Kidney capillary endothelial cell (primary cell): ENCODE data around the gene ANKRD62.
"Not testable (repeated sequence)": the region's sequence is repeated elsewhere in the genome, so short reads cannot be mapped to it uniquely, and the experiment has no call there.

Source experiments
- DNase-seq: peaks from one replicate; pipeline ENCODE4 v3.0.0-alpha.2; 2018; ENCODE audit warnings: low spot score

The ANKRD62 gene

DNA sequence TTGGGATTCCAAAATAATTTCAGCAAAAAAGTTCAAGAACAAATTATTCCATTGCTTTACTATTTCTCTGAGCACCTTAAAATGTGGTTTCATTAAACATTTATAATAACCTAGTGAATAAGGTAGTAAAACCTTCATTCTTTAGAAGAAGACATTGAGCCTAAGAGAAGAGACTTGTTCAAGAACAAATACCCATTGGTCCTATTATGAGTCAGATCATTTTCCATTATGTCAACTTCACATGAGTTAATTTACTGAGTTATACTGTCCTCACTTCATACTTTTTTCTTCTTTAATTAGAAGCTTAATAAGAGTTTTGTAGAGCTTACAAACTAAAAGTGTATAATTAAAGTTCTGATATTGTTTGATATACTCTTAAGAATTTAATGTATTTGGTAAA lies 5.5 kb downstream of the ANKRD62 start:
- DNase-seq, result no peak

DNA sequence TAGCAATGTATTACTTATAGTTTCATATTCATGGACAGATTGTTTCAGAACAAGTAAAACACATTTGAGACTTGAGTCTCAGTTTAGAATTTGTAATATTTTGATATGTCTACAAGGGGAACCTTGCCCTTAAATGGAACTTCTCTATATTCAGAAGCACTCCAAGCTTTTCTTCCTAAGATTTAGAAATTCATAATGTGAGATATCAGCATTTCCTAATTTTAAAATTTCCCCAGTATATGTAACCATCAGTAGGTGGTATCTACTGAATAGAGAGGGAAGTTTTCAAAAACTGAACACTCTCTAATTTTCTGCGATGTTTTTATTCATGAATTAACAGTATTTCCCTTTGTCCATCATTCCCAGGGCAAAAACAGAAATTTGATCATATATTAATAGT lies 7.6 kb downstream of the ANKRD62 start:
- no peak for DNase-seq

DNA sequence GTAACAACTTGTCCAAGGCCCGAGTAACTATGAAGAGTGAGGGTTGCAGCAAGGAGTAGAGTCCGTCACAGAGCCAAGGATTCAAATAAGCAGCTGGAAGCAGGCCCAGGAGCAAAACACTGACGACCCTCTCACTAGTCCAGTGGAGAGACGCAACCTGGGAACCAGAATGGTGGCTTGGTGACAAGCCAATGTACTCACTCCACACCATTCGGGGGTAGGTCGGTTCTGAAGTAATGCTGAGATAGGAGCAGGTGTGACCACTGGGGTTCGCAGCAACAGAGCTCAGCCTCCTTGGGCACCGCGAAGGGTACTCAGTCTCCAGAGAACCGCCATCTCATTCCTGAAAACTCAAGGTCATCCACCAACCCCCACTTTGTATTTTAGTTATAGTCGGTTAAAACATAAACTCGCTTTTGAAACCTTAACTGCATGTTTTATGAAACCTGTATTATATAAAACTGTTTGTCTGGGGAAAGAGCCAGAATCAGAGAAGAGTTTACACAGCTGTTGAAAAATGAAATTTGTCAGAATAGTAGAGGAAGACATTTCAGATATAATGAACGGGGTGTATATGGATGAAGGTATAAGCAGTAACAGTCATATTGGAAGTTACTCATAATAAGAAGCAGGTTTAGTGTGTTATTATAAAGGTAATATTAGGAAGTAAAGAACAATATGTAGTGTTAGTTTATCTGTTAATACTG lies 8.6 kb downstream of the ANKRD62 start:
- DNase-seq, result no peak

DNA sequence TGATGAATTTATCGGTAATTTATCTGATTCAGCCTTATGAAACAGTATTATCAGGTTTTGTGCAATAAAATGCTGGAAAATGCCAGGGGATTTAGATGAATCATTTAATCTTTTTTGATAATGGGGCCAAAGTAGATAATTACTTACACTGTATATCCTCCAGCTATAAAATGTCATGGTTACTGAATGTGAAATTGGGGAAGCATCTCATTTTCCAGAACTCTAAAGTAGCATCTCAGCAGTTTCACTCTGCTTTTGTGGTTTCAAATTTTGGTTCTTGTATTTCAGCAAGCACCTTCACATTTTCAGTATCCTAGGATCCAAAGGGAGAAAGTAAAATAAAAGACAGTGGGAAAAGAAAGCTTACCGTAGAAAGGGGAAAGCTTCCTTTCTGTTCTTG lies 12.8 kb downstream of the ANKRD62 start:
- DNase-seq, result no peak

DNA sequence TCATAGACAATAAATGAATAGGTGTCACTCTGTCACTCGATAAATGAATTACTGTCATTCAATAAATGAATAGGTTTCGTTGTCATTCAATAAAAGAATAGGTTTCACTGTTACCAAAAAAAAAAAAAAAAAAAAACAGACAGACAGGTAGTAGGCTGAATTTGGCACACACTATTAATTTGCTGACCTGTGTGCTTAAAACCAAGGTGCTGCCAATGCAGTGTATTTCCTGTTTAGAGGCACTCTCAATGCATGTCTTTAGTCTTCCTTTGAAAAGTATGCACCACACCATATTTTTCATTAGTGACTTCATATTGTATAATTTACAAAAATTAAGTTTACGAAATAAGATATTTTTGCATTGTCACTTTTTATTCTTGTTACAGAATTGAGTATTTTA lies 16.2 kb downstream of the ANKRD62 start:
- no peak for DNase-seq

DNA sequence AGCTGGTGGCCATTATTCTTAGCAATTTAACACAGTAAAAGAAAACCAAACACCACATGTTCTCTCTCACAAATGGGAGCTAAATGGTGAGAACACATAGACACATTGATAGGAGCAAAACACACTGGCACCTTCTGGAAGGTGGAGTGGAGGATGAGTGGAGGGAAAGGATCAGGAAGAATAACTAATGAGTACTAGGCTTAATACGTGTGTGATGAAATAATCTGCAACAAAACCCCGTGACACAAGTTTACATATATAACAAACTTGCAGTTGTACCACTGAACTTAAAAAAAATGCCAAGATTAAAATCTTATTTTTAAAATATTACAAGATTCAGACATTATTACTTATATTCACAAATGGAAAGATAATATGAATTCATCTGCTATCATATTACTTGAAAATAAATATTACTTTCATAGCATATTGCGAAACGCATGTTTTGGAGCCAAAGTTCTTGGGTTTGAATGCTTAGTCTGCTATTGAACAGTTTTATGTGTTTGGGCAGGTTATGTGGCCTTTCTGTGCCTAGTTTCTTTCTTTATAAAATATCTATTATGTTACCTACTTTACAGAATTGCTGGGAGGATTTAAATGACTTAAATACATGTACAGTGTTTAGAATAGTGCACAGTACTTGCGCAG lies 20.5 kb downstream of the ANKRD62 start:
- DNase-seq, result no peak

DNA sequence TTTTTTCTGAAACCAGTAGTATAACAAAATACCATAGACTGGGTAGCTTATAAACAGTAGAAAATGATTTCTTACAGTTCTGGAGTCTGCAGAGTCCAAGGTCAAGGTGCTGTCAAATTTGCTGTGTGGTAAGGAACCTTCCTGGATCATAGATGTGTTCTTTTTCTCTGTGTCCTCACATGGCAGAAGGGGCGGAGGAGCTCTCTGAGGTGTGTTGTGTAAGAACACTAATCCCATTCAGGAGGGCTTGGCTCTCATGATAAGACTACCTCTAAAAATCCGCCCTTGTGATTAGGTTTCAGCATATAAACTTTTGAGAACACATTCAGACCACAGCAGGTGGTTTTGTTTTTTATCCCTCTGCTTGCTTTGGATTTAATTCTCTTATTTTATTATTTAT lies 25.7 kb downstream of the ANKRD62 start:
- no peak for DNase-seq

DNA sequence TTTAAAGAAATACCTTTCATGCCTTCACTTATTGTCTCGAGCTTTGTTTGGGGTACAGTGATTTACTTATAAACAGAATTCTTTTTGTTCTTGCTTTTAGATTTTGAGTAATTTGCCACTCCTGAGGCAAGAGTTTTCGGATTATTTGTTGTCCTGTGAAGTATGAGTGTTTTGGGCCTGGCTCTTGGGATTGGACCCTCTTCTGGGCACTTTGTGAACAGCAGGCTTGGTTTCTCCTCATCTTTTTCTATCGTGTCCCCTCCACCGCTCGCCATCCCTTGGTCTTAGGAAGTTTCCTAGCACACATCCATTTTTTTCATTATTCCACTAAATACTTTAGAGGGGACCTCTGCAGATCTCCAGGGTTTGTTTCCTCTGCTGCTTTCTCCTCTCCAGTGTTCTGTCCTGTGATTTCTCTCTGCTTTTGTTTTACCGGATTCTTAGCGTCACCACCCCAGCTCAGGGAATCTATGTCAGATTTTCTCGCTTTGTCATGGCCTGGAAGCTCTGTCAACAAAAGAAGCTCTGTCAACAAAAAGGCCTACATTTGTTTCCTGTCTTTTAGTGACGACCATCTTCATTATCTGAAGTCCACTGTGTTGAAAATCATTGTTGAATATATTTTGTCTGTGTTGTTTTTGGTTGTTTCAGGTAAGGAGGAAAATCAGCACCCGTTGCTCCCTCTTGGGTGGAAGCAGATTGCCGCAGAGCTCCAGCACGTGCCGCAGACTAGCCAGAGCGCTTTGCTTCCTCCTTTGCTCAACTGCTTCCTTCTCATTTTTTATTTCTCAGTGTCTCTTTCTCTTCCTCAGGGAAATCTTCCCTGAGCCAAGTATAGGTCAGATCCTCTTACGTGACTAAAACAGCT lies 27.8 kb downstream of the ANKRD62 start:
- DNase-seq, result no peak

DNA sequence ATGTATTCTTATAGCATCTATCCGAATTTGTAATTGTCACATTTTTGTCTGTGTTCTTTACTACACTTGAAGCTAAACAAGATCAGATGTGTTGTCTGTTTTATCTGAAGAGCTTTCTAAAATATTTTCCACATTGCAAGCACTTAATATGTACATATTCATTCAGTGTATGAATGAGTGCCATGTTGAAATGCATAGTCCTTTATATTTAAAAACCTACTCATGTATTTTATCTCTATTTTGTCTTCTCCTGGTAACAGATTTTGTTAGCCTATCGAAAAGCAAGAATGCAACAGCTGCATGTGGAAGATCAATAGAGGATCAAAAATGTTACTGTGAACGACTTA lies 28.4 kb downstream of the ANKRD62 start:
- DNase-seq, result not testable (repeated sequence)

DNA sequence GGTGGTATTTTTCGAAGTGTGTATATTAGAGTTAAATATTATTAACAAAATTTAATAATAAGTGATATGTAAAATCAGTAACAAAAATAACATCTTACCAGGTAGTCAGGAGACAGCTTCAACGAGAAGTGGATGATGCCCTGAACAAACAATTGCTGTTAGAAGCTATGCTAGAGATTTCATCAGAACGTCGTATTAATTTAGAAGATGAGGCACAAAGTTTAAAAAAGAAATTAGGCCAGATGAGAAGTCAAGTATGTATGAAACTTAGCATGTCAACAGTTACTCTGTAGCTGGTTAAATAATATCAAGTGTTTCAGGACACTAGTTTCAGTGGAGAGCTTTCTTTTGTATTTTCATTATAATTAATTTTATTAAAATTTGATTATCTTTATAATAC lies 34.0 kb downstream of the ANKRD62 start:
- not testable (repeated sequence) for DNase-seq

DNA sequence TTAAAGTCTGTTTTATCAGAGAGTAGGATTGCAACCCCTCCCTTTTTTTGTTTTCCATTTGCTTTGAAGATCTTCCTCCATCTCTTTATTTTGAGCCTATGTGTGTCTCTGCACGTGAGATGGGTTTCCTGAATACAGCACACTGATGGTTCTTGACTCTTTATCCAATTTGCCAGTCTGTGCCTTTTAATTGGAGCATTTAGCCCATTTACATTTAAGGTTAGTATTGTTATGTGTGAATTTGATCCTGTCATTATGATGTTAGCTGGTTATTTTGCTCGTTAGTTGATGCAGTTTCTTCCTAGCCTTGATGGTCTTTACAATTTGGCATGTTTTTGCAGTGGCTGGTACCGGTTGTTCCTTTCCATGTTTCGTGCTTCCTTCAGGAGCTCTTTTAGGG lies 45.2 kb downstream of the ANKRD62 start:
- not testable (repeated sequence) for DNase-seq

DNA sequence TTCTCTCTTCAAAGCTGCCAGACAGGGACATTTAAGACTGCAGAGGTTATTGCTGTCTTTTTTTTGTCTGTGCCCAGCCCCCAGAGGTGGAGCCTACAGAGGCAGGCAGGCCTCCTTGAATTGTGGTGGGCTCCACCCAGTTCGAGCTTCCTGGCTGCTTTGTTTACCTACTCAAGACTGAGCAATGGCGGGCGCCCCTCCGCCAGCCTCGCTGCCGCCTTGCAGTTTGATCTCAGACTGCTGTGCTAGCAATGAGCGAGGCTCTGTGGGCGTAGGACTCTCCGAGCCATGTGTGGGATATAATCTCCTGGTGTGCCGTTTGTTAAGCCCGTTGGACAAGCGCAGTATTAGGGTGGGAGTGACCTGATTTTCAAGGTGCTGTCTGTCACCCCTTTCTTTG lies 47.2 kb downstream of the ANKRD62 start:
- DNase-seq, result not testable (repeated sequence)

DNA sequence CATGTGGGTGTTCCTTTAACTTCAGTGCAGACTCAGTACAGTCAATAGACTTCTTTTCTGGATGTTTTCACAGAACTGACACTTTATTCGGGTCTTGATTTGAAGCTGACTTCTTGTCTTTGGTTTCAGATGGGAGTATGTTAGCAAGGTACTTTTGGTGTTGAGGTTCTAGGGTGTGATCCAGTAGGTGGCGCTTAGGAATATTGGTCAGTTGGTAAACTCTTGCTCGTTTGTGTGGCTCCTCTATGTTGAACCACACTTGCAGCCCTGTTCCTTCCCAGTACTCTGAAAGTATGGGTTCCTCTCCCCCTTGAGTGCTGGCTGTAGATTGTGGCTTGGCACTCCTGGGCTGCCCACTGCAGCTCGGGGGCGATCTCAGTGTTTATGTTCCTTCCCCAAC lies 48.1 kb downstream of the ANKRD62 start:
- DNase-seq, result not testable (repeated sequence)

DNA sequence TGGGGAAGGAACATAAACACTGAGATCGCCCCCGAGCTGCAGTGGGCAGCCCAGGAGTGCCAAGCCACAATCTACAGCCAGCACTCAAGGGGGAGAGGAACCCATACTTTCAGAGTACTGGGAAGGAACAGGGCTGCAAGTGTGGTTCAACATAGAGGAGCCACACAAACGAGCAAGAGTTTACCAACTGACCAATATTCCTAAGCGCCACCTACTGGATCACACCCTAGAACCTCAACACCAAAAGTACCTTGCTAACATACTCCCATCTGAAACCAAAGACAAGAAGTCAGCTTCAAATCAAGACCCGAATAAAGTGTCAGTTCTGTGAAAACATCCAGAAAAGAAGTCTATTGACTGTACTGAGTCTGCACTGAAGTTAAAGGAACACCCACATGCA lies 55.8 kb downstream of the ANKRD62 start:
- not testable (repeated sequence) for DNase-seq

DNA sequence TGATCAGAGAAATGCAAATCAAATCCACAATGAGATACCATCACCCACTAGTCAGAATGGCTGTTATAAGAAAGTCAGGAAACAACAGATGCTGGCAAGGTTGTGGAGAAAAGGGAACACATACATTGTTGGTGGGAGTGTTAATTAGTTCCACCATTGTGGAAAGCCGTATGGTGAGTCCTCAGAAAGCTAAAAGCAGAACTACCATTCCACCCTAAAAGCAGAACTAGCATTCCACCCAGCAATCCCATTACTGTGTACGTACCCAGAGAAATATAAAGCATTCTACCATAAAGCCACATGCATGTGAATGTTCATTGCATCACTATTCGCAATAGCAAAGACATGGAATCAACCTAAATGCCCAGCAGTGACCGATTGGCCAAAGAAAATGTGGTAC lies 60.7 kb downstream of the ANKRD62 start:
- no peak for DNase-seq

DNA sequence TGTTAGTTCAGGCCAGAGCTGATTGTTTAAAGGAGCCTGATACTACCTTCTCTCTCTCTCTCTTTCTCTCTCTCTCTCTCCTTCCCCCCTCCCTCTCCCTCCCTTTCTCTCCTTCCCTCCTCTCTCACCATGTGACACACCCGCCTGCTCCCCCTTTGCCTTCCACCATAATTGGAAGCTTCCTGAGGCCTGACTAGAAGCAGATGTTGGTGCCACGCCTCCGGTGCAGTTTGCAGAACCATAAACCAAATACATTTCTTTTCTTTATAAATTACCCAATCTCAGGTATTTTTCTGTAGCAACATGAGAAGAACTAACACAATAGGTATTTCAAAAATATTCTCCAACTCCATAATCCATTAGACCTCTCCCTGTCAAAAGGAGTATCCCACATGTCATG lies 62.4 kb downstream of the ANKRD62 start:
- no peak for DNase-seq

DNA sequence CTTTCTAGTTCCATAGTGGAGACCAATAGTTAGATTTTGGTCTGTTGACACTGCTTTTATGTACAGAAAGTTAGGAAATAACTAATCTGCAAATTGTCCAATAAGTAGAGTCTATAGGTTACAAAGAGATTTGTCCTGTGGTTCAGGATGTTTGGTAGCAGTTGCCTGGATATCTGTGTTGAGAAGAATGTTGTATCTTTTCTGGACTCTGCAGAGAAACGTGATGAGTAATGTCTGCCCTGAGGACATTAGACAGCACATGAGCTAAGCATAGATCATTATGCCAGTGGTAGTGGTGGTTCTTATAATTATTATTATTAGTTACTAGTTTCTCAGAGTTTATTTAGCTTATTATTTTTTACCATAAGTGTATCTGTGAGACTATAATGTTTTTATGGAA lies 65.8 kb downstream of the ANKRD62 start:
- DNase-seq, result no peak

DNA sequence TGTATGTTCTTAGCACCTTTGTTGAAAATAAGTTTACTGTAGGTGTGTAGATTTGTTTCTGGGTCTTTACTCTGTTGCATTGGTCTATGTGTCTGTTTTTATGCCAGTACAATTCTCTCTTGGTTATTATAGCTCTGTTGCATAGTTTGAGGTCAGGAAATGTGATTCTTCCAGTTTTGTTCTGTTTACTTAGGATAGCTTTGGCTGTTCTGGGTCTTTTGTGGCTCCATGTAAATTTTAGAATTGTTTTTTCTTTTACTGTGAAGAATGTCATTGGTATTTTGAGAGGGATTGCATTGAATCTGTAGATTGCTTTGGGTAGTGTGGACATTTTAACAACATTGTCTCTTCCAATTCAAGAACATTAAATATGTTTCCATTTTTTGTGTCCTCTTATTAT lies 69.1 kb downstream of the ANKRD62 start:
- no peak for DNase-seq

DNA sequence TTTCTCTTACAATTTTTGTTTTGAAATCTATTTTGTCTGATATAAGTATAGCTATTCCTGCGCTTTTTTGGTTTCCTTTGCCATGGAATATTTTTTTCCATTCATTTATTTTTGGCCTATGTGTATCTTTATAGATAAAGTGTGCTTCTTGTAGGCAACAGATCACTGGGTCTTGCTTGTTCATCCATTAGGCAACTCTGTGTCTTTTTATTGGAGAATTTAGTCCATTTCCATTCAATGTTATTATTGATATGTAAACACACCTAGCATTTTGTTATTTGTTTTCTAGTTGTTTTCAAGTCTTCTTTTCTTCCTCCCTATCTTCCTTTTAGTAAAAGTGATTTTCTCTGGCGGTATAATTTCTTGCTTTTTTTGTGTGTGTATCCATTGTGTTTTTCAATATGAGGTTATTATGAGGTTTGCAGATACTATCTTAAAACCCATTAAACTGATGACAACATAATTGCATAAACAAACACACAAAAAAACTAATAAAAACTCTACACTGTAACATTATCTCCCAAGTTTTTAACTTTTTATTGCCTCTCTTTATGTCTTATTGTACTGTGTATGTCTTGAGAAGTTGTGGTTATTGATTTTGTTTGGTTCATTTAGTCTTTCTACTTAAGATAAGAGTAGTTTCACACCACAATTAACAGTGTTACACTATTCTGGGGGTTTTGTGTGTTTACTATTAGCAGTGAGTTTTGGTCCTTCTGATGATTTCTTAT lies 71.6 kb downstream of the ANKRD62 start:
- no peak for DNase-seq
